Neural progenitor cell (in vitro differentiated cells): ENCODE data around the gene TNIK. TPM values are rescaled to one million over a fixed set of nuclear protein-coding genes. Genes with fewer than 3 reads are reported as not detected.

Experiments used
- DNase-seq: peaks from one replicate; pipeline ENCODE4 v3.0.0-alpha.2; 2016; ENCODE audit warnings: low spot score
- H2AFZ ChIP-seq: fragments of 200-600 bp; sonication (generic); replicated peaks from 2 replicates; pipeline ENCODE4 v1.6.1; 2016; ENCODE audit warnings: antibody characterized with exemption
- H3F3A ChIP-seq: fragments of 200-600 bp; sonication (generic); 2 replicates; pipeline ENCODE4 v1.6.1; 2016; ENCODE audit warnings: antibody characterized with exemption, low read depth
- H3K27ac ChIP-seq: fragments of 200-600 bp; sonication (generic); 2 replicates; pipeline ENCODE4 v1.5.1; 2016; ENCODE audit warnings: mild to moderate bottlenecking
- H3K27me3 ChIP-seq: fragments of 200-600 bp; sonication (generic); 2 replicates; pipeline ENCODE4 v1.6.1; 2016; ENCODE audit warnings: mild to moderate bottlenecking, moderate library complexity
- H3K36me3 ChIP-seq: fragments of 200-600 bp; sonication (generic); 2 replicates; pipeline ENCODE4 v1.5.1; 2016
- H3K4me1 ChIP-seq: fragments of 200-600 bp; sonication (generic); 2 replicates; pipeline ENCODE4 v1.6.1; 2016; ENCODE audit warnings: mixed run types
- H3K4me2 ChIP-seq: fragments of 200-600 bp; sonication (generic); 2 replicates; pipeline ENCODE4 v1.6.1; 2016
- H3K4me3 ChIP-seq: fragments of 200-600 bp; sonication (generic); 2 replicates; pipeline ENCODE4 v1.5.1; 2016
- H3K79me2 ChIP-seq: fragments of 200-600 bp; sonication (generic); 2 replicates; pipeline ENCODE4 v1.6.1; 2016; ENCODE audit warnings: low read depth
- H3K9ac ChIP-seq: fragments of 200-600 bp; sonication (generic); 2 replicates; pipeline ENCODE4 v1.6.1; 2016
- H3K9me3 ChIP-seq: fragments of 200-600 bp; sonication (generic); 2 replicates; pipeline ENCODE4 v1.5.1; 2016; ENCODE audit warnings: low read depth
- H4K20me1 ChIP-seq: fragments of 200-600 bp; sonication (generic); 2 replicates; pipeline ENCODE4 v1.6.1; 2016; ENCODE audit warnings: low read depth
- H3K27ac Mint-ChIP-seq: 3 replicates; pipeline ENCODE4 v1.8.0; 2021; ENCODE audit warnings: mixed read lengths
- H3K27me3 Mint-ChIP-seq: 2 replicates; pipeline ENCODE4 v1.8.0; 2022; ENCODE audit warnings: low read depth, mild to moderate bottlenecking, inconsistent platforms, moderate library complexity, mixed read lengths; ENCODE audit not compliant: insufficient read depth
- H3K36me3 Mint-ChIP-seq: 3 replicates; pipeline ENCODE4 v1.8.0; 2021; ENCODE audit warnings: mixed read lengths
- H3K4me1 Mint-ChIP-seq: 3 replicates; pipeline ENCODE4 v1.8.0; 2021; ENCODE audit warnings: mixed read lengths
- H3K4me3 Mint-ChIP-seq: 3 replicates; pipeline ENCODE4 v1.8.0; 2021; ENCODE audit warnings: mild to moderate bottlenecking, moderate library complexity, mixed read lengths
- H3K9me3 Mint-ChIP-seq: 3 replicates; pipeline ENCODE4 v1.8.0; 2020; ENCODE audit warnings: mixed read lengths
- CTCF ChIP-seq: fragments of 200-600 bp; sonication (generic); IDR thresholded peaks from 2 replicates; pipeline ENCODE4 v1.5.1; 2017; ENCODE audit warnings: antibody characterized with exemption, mild to moderate bottlenecking
- EZH2 ChIP-seq: fragments of 200-600 bp; sonication (generic); IDR thresholded peaks from 2 replicates; pipeline ENCODE4 v1.6.1; 2017; ENCODE audit warnings: antibody characterized with exemption, mild to moderate bottlenecking, moderate library complexity
- EZH2phosphoT487 ChIP-seq: fragments of 200-600 bp; sonication (generic); IDR thresholded peaks from 2 replicates; pipeline ENCODE4 v1.6.1; 2017; ENCODE audit warnings: antibody characterized with exemption
- total RNA-seq: library from RNA; depleted of rRNA; stranded (reverse); fragments of >200 nt; gene quantifications from 2 replicates; pipeline ENCODE4 v1.2.3, GENCODE V29; 2015; ENCODE audit warnings: low replicate concordance

Gene TNIK
- total RNA-seq, 1 donor from 2014 or later = 3.0 TPM

DNA sequence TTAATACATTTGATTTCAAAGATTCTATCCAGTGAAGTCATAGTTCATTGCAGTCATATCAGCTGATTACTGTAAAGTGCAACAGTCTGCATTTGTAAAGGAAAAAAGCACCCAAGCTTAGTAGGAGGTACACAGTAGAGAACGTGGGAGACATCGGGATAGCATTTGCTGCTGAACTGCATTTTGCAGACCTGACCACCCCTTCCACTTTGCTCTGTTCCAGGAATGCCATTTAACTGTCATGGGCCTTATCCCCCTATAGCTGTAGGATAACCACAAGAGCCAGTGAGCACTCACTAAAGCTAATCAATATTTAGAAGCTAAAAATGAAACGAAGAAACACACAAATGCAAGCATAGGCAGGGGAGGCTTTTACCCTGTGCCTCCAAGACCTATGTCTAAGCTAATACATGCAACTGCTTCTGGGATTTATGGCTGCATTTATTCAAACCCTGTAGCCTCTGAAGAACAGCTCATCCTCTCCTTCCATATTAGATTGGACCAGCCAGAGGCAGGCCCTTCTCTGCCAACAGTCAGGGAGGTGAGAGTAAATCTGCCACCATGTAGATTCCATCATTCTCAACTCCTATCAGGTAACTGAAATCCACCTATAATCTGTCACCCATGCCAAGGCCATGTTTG lies 23.0 kb downstream of the TNIK start:
- Histone ChIP-seq H3K9ac (no peak overlapping the region), H3K79me2 (no peaks in the 10 kb centered on the region)
- H3K4me1 Mint-ChIP-seq = peaks cover 18% of the 10 kb centered on the region

GRCh38 chr3:171436380-171436779 lies 23.8 kb downstream of the TNIK start:
- Histone ChIP-seq H2AFZ (no peak overlapping the region), H4K20me1 (no peaks in the 10 kb centered on the region), H3K9me3 (peaks cover 5% of the 10 kb centered on the region), H3K4me3 (no peak overlapping the region), H3K4me2 (no peak overlapping the region), H3K4me1 (peaks cover 5% of the 10 kb centered on the region), H3K27ac (no peak overlapping the region), H3F3A (no peaks in the 10 kb centered on the region), H3K36me3 (peaks cover 5% of the 10 kb centered on the region), H3K79me2 (no peaks in the 10 kb centered on the region), H3K9ac (no peak overlapping the region), H3K27me3 (no peaks in the 10 kb centered on the region)
- Mint-ChIP-seq H3K4me1 (peaks cover 9% of the 10 kb centered on the region), H3K9me3 (no peaks in the 10 kb centered on the region), H3K36me3 (peaks cover 5% of the 10 kb centered on the region), H3K27ac (no peak overlapping the region), H3K27me3 (peaks cover 2% of the 10 kb centered on the region), H3K4me3 (no peak overlapping the region)
- TF ChIP-seq EZH2 (no peak), CTCF (no peak), EZH2phosphoT487 (no peak)
- no peak for DNase-seq

More for the DNA sequence above, 23.0 kb downstream of the TNIK start:
- no peaks in the 10 kb centered on the region for H3K9me3 Mint-ChIP-seq
- Histone ChIP-seq H3K4me3 (no peak overlapping the region), H3K4me1 (peaks cover 14% of the 10 kb centered on the region), H3K9me3 (peaks cover 5% of the 10 kb centered on the region), H4K20me1 (no peaks in the 10 kb centered on the region), H3K27me3 (no peaks in the 10 kb centered on the region), H3K27ac (no peak overlapping the region), H3F3A (peaks cover 6% of the 10 kb centered on the region), H3K4me2 (no peak overlapping the region), H3K36me3 (peaks cover 5% of the 10 kb centered on the region), H2AFZ (no peak overlapping the region)
- no peak for TF ChIP-seq EZH2phosphoT487
- TF ChIP-seq CTCF = no peak
- no peak for TF ChIP-seq EZH2
- peaks cover 2% of the 10 kb centered on the region for H3K27me3 Mint-ChIP-seq
- H3K36me3 Mint-ChIP-seq = peaks cover 5% of the 10 kb centered on the region
- no peak for DNase-seq
- no peak overlapping the region for H3K4me3 Mint-ChIP-seq
- H3K27ac Mint-ChIP-seq = no peak overlapping the region

- no peaks in the 10 kb centered on the region for H4K20me1 ChIP-seq
- H3K27me3 ChIP-seq = no peaks in the 10 kb centered on the region
- Mint-ChIP-seq H3K27me3 (peaks cover 2% of the 10 kb centered on the region), H3K4me1 (peaks cover 5% of the 10 kb centered on the region), H3K4me3 (no peak overlapping the region), H3K27ac (no peak overlapping the region), H3K9me3 (no peaks in the 10 kb centered on the region), H3K36me3 (peaks cover 5% of the 10 kb centered on the region)
- peaks cover 5% of the 10 kb centered on the region for H3K36me3 ChIP-seq
- TF ChIP-seq EZH2phosphoT487 (no peak), EZH2 (no peak), CTCF (no peak)
- no peak overlapping the region for H2AFZ ChIP-seq
- no peaks in the 10 kb centered on the region for H3F3A ChIP-seq
- no peak overlapping the region for H3K27ac ChIP-seq
- H3K4me2 ChIP-seq = no peak overlapping the region
- H3K9ac ChIP-seq = no peak overlapping the region
- no peak overlapping the region for H3K4me3 ChIP-seq
- peaks cover 3% of the 10 kb centered on the region for H3K4me1 ChIP-seq
- no peaks in the 10 kb centered on the region for H3K79me2 ChIP-seq
- peaks cover 5% of the 10 kb centered on the region for H3K9me3 ChIP-seq
- DNase-seq = no peak
Observed at GRCh38 chr3:171435757-171436156, 24.4 kb downstream of the TNIK start.
